ENCODE data around the gene TPCN2.

The TPCN2 gene

GRCh38 chr11:69157156-69157821, 108.6 kb downstream of the TPCN2 start:
- no peak overlapping the region for H3K9ac ChIP-seq (ENCODE audit: low read depth, low read length)
- H3K4me3 ChIP-seq (ENCODE audit: low read depth in 1 of 2, low read length in 2 of 2) = no peak overlapping the region
- H3K9me3 ChIP-seq (ENCODE audit: insufficient read depth, low read length, severe bottlenecking) = no peaks in the 10 kb centered on the region
- ATAC-seq (ENCODE audit: insufficient read depth, low read depth) (no peak), DNase-seq (no peak)
- H2AFZ ChIP-seq (ENCODE audit: low read depth, low read length) = no peak overlapping the region
- H3K79me2 ChIP-seq (ENCODE audit: insufficient read depth, low read length) = no peaks in the 10 kb centered on the region
- no peak overlapping the region for H3K27ac ChIP-seq (ENCODE audit: low read length)
- H4K20me1 ChIP-seq (ENCODE audit: insufficient read depth, low read length) = no peaks in the 10 kb centered on the region
- no peak for TF ChIP-seq EZH2 (IDR thresholded peaks at IDR 0.05; ENCODE audit: borderline replicate concordance, low read depth, low read length, severe bottlenecking)
- no peak for TF ChIP-seq CTCF (IDR thresholded peaks at IDR 0.05; ENCODE audit: borderline replicate concordance, extremely low read depth, low read length, poor library complexity, severe bottlenecking)
- H3K27me3 ChIP-seq (ENCODE audit: insufficient read depth, low read length, poor library complexity) = peaks cover 4% of the 10 kb centered on the region
- H3K36me3 ChIP-seq (ENCODE audit: insufficient read depth, low read length) = no peaks in the 10 kb centered on the region
- H3K4me2 ChIP-seq (ENCODE audit: insufficient read depth, low read length) = no peak overlapping the region
- no peaks in the 10 kb centered on the region for H3K4me1 ChIP-seq (ENCODE audit: insufficient read depth, low read length)

- Histone ChIP-seq H4K20me1 (ENCODE audit: insufficient read depth, low read length) (no peaks in the 10 kb centered on the region), H3K9me3 (ENCODE audit: insufficient read depth, low read length, severe bottlenecking) (no peaks in the 10 kb centered on the region), H3K4me3 (ENCODE audit: low read depth in 1 of 2, low read length in 2 of 2) (no peak overlapping the region), H3K4me2 (ENCODE audit: insufficient read depth, low read length) (no peak overlapping the region), H3K9ac (ENCODE audit: low read depth, low read length) (no peak overlapping the region), H3K79me2 (ENCODE audit: insufficient read depth, low read length) (no peaks in the 10 kb centered on the region), H2AFZ (ENCODE audit: low read depth, low read length) (no peak overlapping the region), H3K27ac (ENCODE audit: low read length) (no peak overlapping the region), H3K36me3 (ENCODE audit: insufficient read depth, low read length) (no peaks in the 10 kb centered on the region), H3K27me3 (ENCODE audit: insufficient read depth, low read length, poor library complexity) (peaks cover 4% of the 10 kb centered on the region), H3K4me1 (ENCODE audit: insufficient read depth, low read length) (no peaks in the 10 kb centered on the region)
- DNase-seq (no peak), ATAC-seq (ENCODE audit: insufficient read depth, low read depth) (no peak)
- no peak for TF ChIP-seq EZH2 (IDR thresholded peaks at IDR 0.05; ENCODE audit: borderline replicate concordance, low read depth, low read length, severe bottlenecking)
- no peak for TF ChIP-seq CTCF (IDR thresholded peaks at IDR 0.05; ENCODE audit: borderline replicate concordance, extremely low read depth, low read length, poor library complexity, severe bottlenecking)
Measured at GRCh38 chr11:69157822-69158231, 109.1 kb downstream of the TPCN2 start.

- Histone ChIP-seq H3K27ac (ENCODE audit: low read length) (no peak overlapping the region), H3K4me2 (ENCODE audit: insufficient read depth, low read length) (no peak overlapping the region), H3K9me3 (ENCODE audit: insufficient read depth, low read length, severe bottlenecking) (no peaks in the 10 kb centered on the region), H4K20me1 (ENCODE audit: insufficient read depth, low read length) (no peaks in the 10 kb centered on the region), H3K79me2 (ENCODE audit: insufficient read depth, low read length) (no peaks in the 10 kb centered on the region), H3K4me1 (ENCODE audit: insufficient read depth, low read length) (no peaks in the 10 kb centered on the region), H3K4me3 (ENCODE audit: low read depth in 1 of 2, low read length in 2 of 2) (no peak overlapping the region), H3K27me3 (ENCODE audit: insufficient read depth, low read length, poor library complexity) (peaks cover 4% of the 10 kb centered on the region), H3K9ac (ENCODE audit: low read depth, low read length) (no peak overlapping the region), H2AFZ (ENCODE audit: low read depth, low read length) (no peak overlapping the region), H3K36me3 (ENCODE audit: insufficient read depth, low read length) (no peaks in the 10 kb centered on the region)
- no peak for TF ChIP-seq CTCF (IDR thresholded peaks at IDR 0.05; ENCODE audit: borderline replicate concordance, extremely low read depth, low read length, poor library complexity, severe bottlenecking)
- TF ChIP-seq EZH2 (IDR thresholded peaks at IDR 0.05; ENCODE audit: borderline replicate concordance, low read depth, low read length, severe bottlenecking) = no peak
- ATAC-seq (ENCODE audit: insufficient read depth, low read depth) (no peak), DNase-seq (no peak)
Measured at GRCh38 chr11:69158301-69159149, 109.8 kb downstream of the TPCN2 start.

Data from DND-41 (cell line).